ENCODE measurements around the gene DIAPH1. TPM values are rescaled to one million over a fixed set of nuclear protein-coding genes. Genes with fewer than 3 reads are reported as not detected.

The DIAPH1 gene
- total and polyA plus RNA-seq, 8 donors: 18.0 to 181 (median 76.6) TPM

DNA sequence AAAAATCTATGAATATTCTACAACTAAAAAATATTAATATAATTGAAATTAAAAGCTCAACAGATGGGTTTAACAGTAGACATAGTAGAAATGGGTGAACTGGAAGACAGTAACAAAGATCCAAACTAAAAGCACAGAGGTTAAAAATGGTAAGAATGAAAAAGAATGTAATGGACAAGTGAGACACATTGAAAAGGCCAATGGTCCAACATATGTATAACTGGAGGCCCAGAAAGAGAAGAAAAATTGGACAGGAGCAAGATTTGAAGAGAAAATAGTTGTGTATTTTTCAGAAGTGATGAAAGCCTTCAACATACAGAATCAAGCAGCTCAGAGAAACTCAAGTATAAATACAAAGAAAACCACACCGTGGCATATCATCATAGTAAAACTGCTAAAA lies 71.3 kb downstream of the DIAPH1 start:
- Histone ChIP-seq H3K27me3 (no peaks in the 10 kb centered on the region), H3K9me3 (peaks cover 14 to 28% (median 24%) of the 10 kb centered on the region in 4 donors), H3K4me3 (no peak overlapping the region), H3K36me3 (peaks cover 13 to 79% (median 73%) of the 10 kb centered on the region in 4 donors), H3K4me1 (no peaks in the 10 kb centered on the region), H3K27ac (no peak overlapping the region)
- 93 to 100% (median 97%) methylated on average over 1 of the region's 1 CpG for WGBS, 5 donors
- TF ChIP-seq, protein P1, sequence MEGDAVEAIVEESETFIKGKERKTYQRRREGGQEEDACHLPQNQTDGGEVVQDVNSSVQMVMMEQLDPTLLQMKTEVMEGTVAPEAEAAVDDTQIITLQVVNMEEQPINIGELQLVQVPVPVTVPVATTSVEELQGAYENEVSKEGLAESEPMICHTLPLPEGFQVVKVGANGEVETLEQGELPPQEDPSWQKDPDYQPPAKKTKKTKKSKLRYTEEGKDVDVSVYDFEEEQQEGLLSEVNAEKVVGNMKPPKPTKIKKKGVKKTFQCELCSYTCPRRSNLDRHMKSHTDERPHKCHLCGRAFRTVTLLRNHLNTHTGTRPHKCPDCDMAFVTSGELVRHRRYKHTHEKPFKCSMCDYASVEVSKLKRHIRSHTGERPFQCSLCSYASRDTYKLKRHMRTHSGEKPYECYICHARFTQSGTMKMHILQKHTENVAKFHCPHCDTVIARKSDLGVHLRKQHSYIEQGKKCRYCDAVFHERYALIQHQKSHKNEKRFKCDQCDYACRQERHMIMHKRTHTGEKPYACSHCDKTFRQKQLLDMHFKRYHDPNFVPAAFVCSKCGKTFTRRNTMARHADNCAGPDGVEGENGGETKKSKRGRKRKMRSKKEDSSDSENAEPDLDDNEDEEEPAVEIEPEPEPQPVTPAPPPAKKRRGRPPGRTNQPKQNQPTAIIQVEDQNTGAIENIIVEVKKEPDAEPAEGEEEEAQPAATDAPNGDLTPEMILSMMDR (IDR thresholded peaks at IDR 0.05): no peak
- no peak for TF ChIP-seq POLR2A (IDR thresholded peaks at IDR 0.05)
- no peak for TF ChIP-seq POLR2AphosphoS5 (IDR thresholded peaks at IDR 0.05)
- TF ChIP-seq EP300 (IDR thresholded peaks at IDR 0.05): no peak
- intact Hi-C loops (cut with DNase I; ENCODE audit: low total_unique reads): no loop called here
- DNase-seq: no peak

DNA sequence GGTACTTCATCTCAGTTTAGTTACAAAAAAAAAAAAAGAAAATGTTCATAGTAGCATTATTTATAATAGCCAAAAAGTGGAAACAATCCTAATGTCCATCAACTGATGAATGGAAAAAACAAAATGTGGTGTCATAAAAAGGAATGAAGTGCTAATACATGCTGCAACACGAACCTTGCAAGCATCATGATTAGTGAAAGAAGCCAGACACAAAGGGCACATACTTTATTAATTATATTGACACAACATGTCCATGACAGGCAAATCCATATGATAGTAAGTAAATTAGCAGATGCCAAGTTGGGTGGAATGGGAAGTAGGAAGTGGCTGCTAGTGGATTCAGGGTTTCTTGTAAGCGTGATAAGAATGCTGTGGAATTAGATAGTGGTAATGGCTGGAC lies 75.7 kb downstream of the DIAPH1 start:
- Histone ChIP-seq H3K36me3 (peaks cover 19 to 70% (median 62%) of the 10 kb centered on the region in 4 donors), H3K27me3 (no peaks in the 10 kb centered on the region), H3K4me3 (no peak overlapping the region), H3K27ac (no peak overlapping the region), H3K9me3 (peaks cover 10 to 22% (median 21%) of the 10 kb centered on the region in 4 donors), H3K4me1 (no peaks in the 10 kb centered on the region)
- TF ChIP-seq POLR2AphosphoS5 (IDR thresholded peaks at IDR 0.05) (no peak), POLR2A (IDR thresholded peaks at IDR 0.05) (no peak), EP300 (IDR thresholded peaks at IDR 0.05) (no peak)
- TF ChIP-seq, protein P1 (IDR thresholded peaks at IDR 0.05): no peak
- 90 to 95% (median 91%) methylated on average over 2 of the region's 2 CpGs for WGBS, 5 donors
- intact Hi-C loops (cut with DNase I; ENCODE audit: low total_unique reads): no loop called here
- no peak for DNase-seq

DNA sequence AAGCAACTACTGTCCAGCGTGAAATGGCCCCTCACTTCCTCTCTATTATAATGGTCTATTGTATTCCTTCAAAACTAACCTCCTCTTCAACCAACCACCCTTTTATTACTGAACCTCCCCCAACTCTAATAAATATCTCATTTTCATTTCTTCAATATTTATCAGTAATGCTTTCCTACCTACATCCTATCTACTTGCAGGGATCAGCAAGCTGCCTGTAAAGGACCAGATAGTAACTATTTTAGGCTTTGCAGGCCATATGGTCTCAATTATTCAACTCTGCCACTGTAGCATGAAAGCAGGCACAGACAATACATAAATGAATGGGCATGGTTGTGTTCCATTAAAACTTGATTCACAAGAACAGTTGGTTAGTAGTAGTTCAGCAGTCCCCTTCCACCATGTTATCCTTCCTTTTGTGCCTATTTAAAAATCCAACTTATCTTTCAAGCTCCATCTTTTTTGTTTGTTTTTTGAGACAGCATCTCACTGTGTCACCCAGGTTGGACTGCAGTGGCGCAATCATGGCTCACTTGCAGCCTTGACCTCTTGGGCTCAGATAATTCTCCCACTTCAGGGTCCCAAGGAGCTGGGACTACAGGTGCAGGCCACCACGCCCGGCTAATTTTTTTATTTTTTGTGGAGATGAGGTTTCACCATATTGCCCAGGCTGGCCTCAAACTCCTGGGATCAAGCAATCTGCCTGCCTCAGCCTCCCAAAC lies 84.1 kb downstream of the DIAPH1 start:
- Histone ChIP-seq H3K27ac (no peak overlapping the region), H3K9me3 (no peaks in the 10 kb centered on the region), H3K4me1 (peaks cover 0 to 3% (median 0%) of the 10 kb centered on the region in 4 donors), H3K27me3 (no peaks in the 10 kb centered on the region), H3K36me3 (peaks cover 4 to 67% (median 54%) of the 10 kb centered on the region in 4 donors), H3K4me3 (no peak overlapping the region)
- intact Hi-C loops (cut with DNase I; ENCODE audit: low total_unique reads): loop anchor here (10.0 kb wide), 1 partner anchor 210 kb away; the partner anchor contains the start of gene TAF7
- DNase-seq: no peak
- WGBS, 5 donors: 95 to 97% (median 95%) methylated on average over 4 of the region's 4 CpGs
- TF ChIP-seq POLR2AphosphoS5 (IDR thresholded peaks at IDR 0.05) (no peak), EP300 (IDR thresholded peaks at IDR 0.05) (no peak), POLR2A (IDR thresholded peaks at IDR 0.05) (no peak)
- TF ChIP-seq, protein P1 (IDR thresholded peaks at IDR 0.05): no peak

DNA sequence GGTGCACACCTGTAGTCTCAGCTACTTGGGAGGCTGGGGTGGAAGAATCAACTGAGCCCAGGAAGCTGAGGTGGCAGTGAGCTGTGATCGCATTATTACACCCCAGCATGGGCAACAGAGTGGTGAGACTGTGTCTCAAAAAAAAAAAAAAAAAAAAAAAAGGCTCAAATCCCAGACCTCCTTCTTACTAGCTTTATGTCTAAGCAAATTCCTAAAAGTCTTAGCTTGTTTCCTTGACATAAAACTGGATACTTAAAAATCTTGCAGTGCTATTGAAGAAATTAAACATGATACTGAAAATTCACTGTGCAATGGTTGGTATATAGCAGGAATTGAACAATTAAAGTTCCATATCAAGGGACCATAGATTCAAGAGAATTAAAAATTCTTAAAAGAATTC lies 84.9 kb downstream of the DIAPH1 start:
- H3K27me3 ChIP-seq: no peaks in the 10 kb centered on the region
- H3K9me3 ChIP-seq: no peaks in the 10 kb centered on the region
- DNase-seq: no peak
- TF ChIP-seq EP300 (IDR thresholded peaks at IDR 0.05) (no peak), POLR2AphosphoS5 (IDR thresholded peaks at IDR 0.05) (no peak), POLR2A (IDR thresholded peaks at IDR 0.05) (no peak)
- TF ChIP-seq, protein P1 (IDR thresholded peaks at IDR 0.05): no peak
- H3K4me3 ChIP-seq: no peak overlapping the region
- H3K4me1 ChIP-seq: peaks cover 0 to 11% (median 4%) of the 10 kb centered on the region in 4 donors
- H3K36me3 ChIP-seq: peaks cover 4 to 75% (median 62%) of the 10 kb centered on the region in 4 donors
- no peak overlapping the region for H3K27ac ChIP-seq
- 96 to 100% (median 100%) methylated on average over 1 of the region's 1 CpG for WGBS, 5 donors
- intact Hi-C loops (cut with DNase I; ENCODE audit: low total_unique reads): loop anchor here (10.0 kb wide), 1 partner anchor 209 kb away; the partner anchor contains the start of gene TAF7
